A549 treated with DMSO at 1 μM for 4 hours (cell line): Measurements from ENCODE around the gene JPT1. TPM values are rescaled to one million over a fixed set of nuclear protein-coding genes. Genes with fewer than 3 reads are reported as not detected.

Experiments used
- total RNA-seq: library from RNA; stranded (reverse); fragments of 200-300 nt; extraction: Qiagen RNA extraction; gene quantifications from 5 replicates; pipeline ENCODE4 v1.2.3, GENCODE V29; 2022; ENCODE audit warnings: low read depth

Gene JPT1
- 789 to 884 TPM (median 813 TPM) in 5 replicates for total RNA-seq

GRCh38 chr17:75154195-75155106, at the start of gene JPT1:
Gene JPT1, minus strand, starts transcription at chr17:75154512. Its CDS starts 115 bp downstream, at chr17:75154397.

GRCh38 chr17:75182569-75183436, 28.5 kb upstream of the JPT1 start, which contains the start of gene SUMO2:
Gene SUMO2, minus strand, starts transcription at chr17:75182959. Its CDS starts 125 bp downstream, at chr17:75182834.

GRCh38 chr17:75131278-75132017, 22.9 kb downstream of the JPT1 start, which contains the start of gene NT5C:
Gene NT5C, minus strand, starts transcription at chr17:75131742. Its CDS starts 35 bp downstream, at chr17:75131707.

GRCh38 chr17:75109407-75110233, 44.7 kb downstream of the JPT1 start, which contains the start of gene ARMC7:
Gene ARMC7, plus strand, starts transcription at chr17:75109969. Its CDS starts 320 bp downstream, at chr17:75110289.

GRCh38 chr17:75087558-75088453, 66.5 kb downstream of the JPT1 start, which contains the start of gene SLC16A5:
Gene SLC16A5, plus strand, starts transcription at chr17:75087954. Its CDS starts 5,683 bp downstream, at chr17:75093637.

Other genes starting within 250 kb of the JPT1 start
- gene USH1G, start 231.3 kb downstream of the JPT1 start, total RNA-seq = 0.02 to 0.11 TPM (median 0.06 TPM) in 5 replicates
- gene OTOP2, start 230.2 kb downstream of the JPT1 start, total RNA-seq = 0.06 to 0.18 TPM (median 0.07 TPM) in 5 replicates
- not detected in 5 replicates for gene OTOP3, start 218.6 kb downstream of the JPT1 start, total RNA-seq
- 6.3 to 7.3 TPM (median 7.2 TPM) in 5 replicates for gene HID1, start 181.8 kb downstream of the JPT1 start, total RNA-seq
- 35.3 to 50.0 TPM (median 44.7 TPM) in 5 replicates for gene CDR2L, start 166.9 kb downstream of the JPT1 start, total RNA-seq
- 74.1 to 83.2 TPM (median 79.3 TPM) in 5 replicates for gene MRPL58, start 141.8 kb downstream of the JPT1 start, total RNA-seq
- gene ATP5PD, start 107.5 kb downstream of the JPT1 start, total RNA-seq = 451 to 527 TPM (median 489 TPM) in 5 replicates
- gene KCTD2, start 107.3 kb downstream of the JPT1 start, total RNA-seq = 28.0 to 29.8 TPM (median 29.0 TPM) in 5 replicates
- gene SLC16A5, start 66.6 kb downstream of the JPT1 start, total RNA-seq = 23.9 to 31.5 TPM (median 27.3 TPM) in 5 replicates
- 14.9 to 20.8 TPM (median 17.9 TPM) in 5 replicates for gene ARMC7, start 44.5 kb downstream of the JPT1 start, total RNA-seq
- 83.2 to 128 TPM (median 117 TPM) in 5 replicates for gene NT5C, start 22.8 kb downstream of the JPT1 start, total RNA-seq
- 330 to 428 TPM (median 394 TPM) in 5 replicates for gene SUMO2, start 28.4 kb upstream of the JPT1 start, total RNA-seq
- gene NUP85, start 51.2 kb upstream of the JPT1 start, total RNA-seq = 90.7 to 111 TPM (median 107 TPM) in 5 replicates
- 23.9 to 31.0 TPM (median 29.2 TPM) in 5 replicates for gene GGA3, start 107.1 kb upstream of the JPT1 start, total RNA-seq
- 159 to 185 TPM (median 169 TPM) in 5 replicates for gene MRPS7, start 107.4 kb upstream of the JPT1 start, total RNA-seq
- gene MIF4GD, start 116.7 kb upstream of the JPT1 start, total RNA-seq = 33.8 to 37.5 TPM (median 36.9 TPM) in 5 replicates
- gene SLC25A19, start 134.9 kb upstream of the JPT1 start, total RNA-seq = 20.0 to 23.1 TPM (median 22.8 TPM) in 5 replicates